ENCODE results near the gene GPLD1. TPM values are rescaled to one million over a fixed set of nuclear protein-coding genes. Genes with fewer than 3 reads are reported as not detected.
A peak's percentile ranks its signal among the peaks of the same experiment; 100 is the strongest.

GPLD1 gene
- total and polyA plus RNA-seq, 9 of the 15 experiments (the other 6 are each of a cell fraction or from before 2014, with no cell fraction given), result 0.11 to 1.3 (median 0.82) TPM

DNA sequence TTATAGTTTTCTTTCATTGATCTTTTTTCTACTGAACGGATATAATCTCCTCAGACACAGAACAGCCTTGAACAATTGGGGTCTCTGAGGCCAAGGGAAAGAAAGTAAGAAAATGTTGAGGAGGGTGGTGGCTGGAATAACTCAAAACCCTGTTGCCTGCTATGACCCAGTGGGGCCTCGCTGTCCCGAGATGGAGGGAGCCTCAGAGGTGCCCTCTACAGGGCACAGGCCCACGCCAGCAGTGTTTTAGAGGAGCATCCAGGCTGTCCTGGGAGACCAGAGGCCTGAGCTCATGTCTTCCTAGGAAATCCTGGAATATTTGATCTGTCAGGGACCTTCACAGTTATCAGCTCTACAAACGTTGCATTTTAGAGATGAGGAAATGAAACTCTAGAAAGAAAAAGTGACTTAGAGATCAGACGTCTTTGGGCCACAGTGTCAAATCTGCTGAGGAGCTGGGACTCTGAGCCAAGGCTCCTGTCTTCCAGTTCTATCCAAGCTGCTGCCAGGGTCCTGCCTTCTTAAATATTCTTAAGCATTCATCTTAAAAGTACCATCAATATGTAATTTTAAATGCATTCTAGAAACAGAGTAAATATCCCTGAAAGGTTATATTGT, 31.7 kb upstream of the GPLD1 start:
- H2AFZ ChIP-seq (ENCODE audit: low read depth, low read length), result peak overlapping the region; percentile 68; the same call in 1 of the 2 replicates
- H3K79me2 ChIP-seq (ENCODE audit: control insufficient read depth, insufficient read depth, low read length), result no peaks in the 10 kb centered on the region
- no TSS peak for BruUV-seq (replicated peaks)
- no peaks in the 10 kb centered on the region for H3K36me3 ChIP-seq (ENCODE audit: control insufficient read depth, insufficient read depth, low read length)
- no peaks in the 10 kb centered on the region for H3K9me1 ChIP-seq (ENCODE audit: control insufficient read depth, insufficient read depth, low read length)
- H3K27me3 ChIP-seq (ENCODE audit: control insufficient read depth in 2 of 2, insufficient read depth in 2 of 2, low read length in 2 of 2), result no peaks in the 10 kb centered on the region
- no peaks in the 10 kb centered on the region for H3K9me3 ChIP-seq (replicated peaks; ENCODE audit: control insufficient read depth, insufficient read depth, low read depth, low read length)
- ATAC-seq (peak; percentile 97), DNase-seq (ENCODE audit: extremely low read depth in 1 of 4, low spot score in 3 of 4) (peak in 3 of 4 experiments; percentile 30 to 71 (median 69)), FAIRE-seq (peak; percentile 49)
- CTCF ChIA-PET (ENCODE audit: low intra/inter-chr PET ratio), result no interaction called here
- no peaks in the 10 kb centered on the region for H4K20me1 ChIP-seq (replicated peaks; ENCODE audit: control insufficient read depth, insufficient read depth, low read length)
- H3K27ac ChIP-seq (ENCODE audit: extremely low read depth, low read depth, low read length), result no peak overlapping the region
- H3K4me2 ChIP-seq (ENCODE audit: insufficient read depth, low read length), result no peak overlapping the region
- intact Hi-C loops (cut with micrococcal nuclease), result loop anchor here (1.0 to 5.0 kb wide), 3 partner anchors 90 to 471 kb away; no protein-coding TSS in a partner anchor
- H3K4me1 ChIP-seq (replicated peaks in 1 of 2; ENCODE audit: control insufficient read depth in 2 of 2, insufficient read depth in 2 of 2, low read length in 2 of 2), result peaks cover 4 to 8% of the 10 kb centered on the region in 2 experiments; a peak in 4 of 5 replicates
- H3K4me3 ChIP-seq, result no peak overlapping the region
- no peak overlapping the region for H3K9ac ChIP-seq (ENCODE audit: insufficient read depth in 1 of 2, low read depth in 2 of 2, low read length in 2 of 2)
- in situ Hi-C loops (cut with MboI), result no loop called here
- WGBS (ENCODE audit: insufficient coverage, low coverage, missing lambda C conversion rate), result 19% methylated on average over 6 of the region's 6 CpGs
- POLR2A ChIA-PET, result interaction anchor here (2.9 kb wide), 1 partner anchor 26 kb away, joined by 9 read pairs; the partner anchor contains the start of gene ALDH5A1
- 0 out of 2 replicates have a peak, but pooled peaks have one; percentile 3 for TF ChIP-seq REST (IDR thresholded peaks at IDR 0.05; ENCODE audit: borderline replicate concordance)
- no peak for TF ChIP-seq REST (CRISPR knock-in tag; IDR thresholded peaks at IDR 0.05; ENCODE audit: low read depth)
- TF ChIP-seq RCOR1 (IDR thresholded peaks at IDR 0.05; ENCODE audit: borderline replicate concordance in 1 of 2, low read depth in 2 of 2, low read length in 2 of 2), result peak in 1 of 2 experiments; percentile 36; a peak in 1 of 4 replicates
- TF ChIP-seq MECOM (CRISPR knock-in tag; IDR thresholded peaks at IDR 0.05), result 0 out of 2 replicates have a peak, but pooled peaks have one; percentile 35
- TF ChIP-seq MAZ (CRISPR knock-in tag; conservative IDR thresholded peaks at IDR 0.05 in 1 of 2, IDR thresholded peaks at IDR 0.05 in 1 of 2), result peak in 1 of 2 experiments; percentile 40; a peak in 1 of 4 replicates
- TF ChIP-seq YY1 (IDR thresholded peaks at IDR 0.05; ENCODE audit: borderline replicate concordance in 1 of 3, control insufficient read depth in 1 of 3, extremely low read depth in 1 of 3, insufficient read depth in 3 of 3, insufficient read length in 1 of 3, insufficient replicate concordance in 2 of 3, low read depth in 1 of 3, low read length in 2 of 3), result peak in 1 of 3 experiments; percentile 11
- TF ChIP-seq ZNF347 (CRISPR knock-in tag; IDR thresholded peaks at IDR 0.05; ENCODE audit: low read depth), result no peak
- TF ChIP-seq CTCF (IDR thresholded peaks at IDR 0.05 in 2 of 3, conservative IDR thresholded peaks at IDR 0.05 in 1 of 3; ENCODE audit: insufficient read depth in 2 of 3, low read depth in 1 of 3, low read length in 3 of 3), result peak; percentile 80 to 90 (median 81)
- TF ChIP-seq STAG1 (CRISPR knock-in tag; IDR thresholded peaks at IDR 0.05; ENCODE audit: borderline replicate concordance), result no peak
